Measurements from ENCODE around the gene TNNC1.

Gene TNNC1

DNA sequence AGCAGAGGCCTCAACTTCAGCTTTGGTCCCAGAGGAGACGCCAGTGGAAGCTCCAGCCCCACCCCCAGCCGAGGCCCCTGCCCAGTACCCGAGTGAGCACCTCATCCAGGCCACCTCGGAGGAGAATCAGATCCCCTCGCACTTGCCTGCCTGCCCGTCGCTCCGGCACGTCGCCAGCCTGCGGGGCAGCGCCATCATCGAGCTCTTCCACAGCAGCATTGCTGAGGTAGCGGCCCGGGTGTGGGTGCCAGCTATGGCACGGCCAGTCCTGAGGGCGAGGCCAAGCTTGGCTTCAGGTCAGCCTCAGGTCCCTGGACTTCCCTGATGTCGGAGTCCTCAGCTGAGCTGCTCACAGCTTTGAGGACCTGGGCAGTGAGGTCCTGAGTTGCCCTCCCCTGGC, 35.6 kb upstream of the TNNC1 start:
- DNase-seq (ENCODE audit: low read depth, low spot score): no peak

DNA sequence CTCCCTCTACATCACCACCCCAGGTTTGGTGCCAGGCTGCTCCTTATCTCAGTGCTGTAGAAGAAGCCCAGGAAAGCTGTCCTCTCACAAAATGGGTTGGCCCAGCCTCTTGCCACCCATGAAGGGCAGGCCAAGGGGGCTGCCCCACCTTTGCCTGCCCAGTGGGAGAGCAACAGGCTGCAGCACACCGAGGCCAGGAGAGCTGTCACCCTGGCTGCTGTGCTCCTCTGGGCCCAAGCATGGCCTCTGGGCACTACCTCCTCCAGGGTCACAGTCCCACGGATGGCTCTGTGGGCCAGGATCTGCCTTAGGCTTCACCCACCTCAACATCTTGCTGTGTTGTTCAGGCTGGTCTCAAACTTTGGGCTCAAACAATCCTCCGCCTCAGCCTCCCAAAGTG, 34.9 kb upstream of the TNNC1 start:
- no peak for DNase-seq (ENCODE audit: low read depth, low spot score)
- H3K4me3 ChIP-seq (ENCODE audit: low read depth, low read length): no peak overlapping the region
- TF ChIP-seq, protein P1, sequence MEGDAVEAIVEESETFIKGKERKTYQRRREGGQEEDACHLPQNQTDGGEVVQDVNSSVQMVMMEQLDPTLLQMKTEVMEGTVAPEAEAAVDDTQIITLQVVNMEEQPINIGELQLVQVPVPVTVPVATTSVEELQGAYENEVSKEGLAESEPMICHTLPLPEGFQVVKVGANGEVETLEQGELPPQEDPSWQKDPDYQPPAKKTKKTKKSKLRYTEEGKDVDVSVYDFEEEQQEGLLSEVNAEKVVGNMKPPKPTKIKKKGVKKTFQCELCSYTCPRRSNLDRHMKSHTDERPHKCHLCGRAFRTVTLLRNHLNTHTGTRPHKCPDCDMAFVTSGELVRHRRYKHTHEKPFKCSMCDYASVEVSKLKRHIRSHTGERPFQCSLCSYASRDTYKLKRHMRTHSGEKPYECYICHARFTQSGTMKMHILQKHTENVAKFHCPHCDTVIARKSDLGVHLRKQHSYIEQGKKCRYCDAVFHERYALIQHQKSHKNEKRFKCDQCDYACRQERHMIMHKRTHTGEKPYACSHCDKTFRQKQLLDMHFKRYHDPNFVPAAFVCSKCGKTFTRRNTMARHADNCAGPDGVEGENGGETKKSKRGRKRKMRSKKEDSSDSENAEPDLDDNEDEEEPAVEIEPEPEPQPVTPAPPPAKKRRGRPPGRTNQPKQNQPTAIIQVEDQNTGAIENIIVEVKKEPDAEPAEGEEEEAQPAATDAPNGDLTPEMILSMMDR (IDR thresholded peaks at IDR 0.05; ENCODE audit: low read depth, low read length): no peak
- in situ Hi-C loops (cut with HindIII; ENCODE audit: low sequenced_read_pairs): no loop called here

More for the DNA sequence above, 35.6 kb upstream of the TNNC1 start:
- no peak overlapping the region for H3K4me3 ChIP-seq (ENCODE audit: low read depth, low read length)
- in situ Hi-C loops (cut with HindIII; ENCODE audit: low sequenced_read_pairs): no loop called here
- TF ChIP-seq, protein P1 (IDR thresholded peaks at IDR 0.05; ENCODE audit: low read depth, low read length): no peak

DNA sequence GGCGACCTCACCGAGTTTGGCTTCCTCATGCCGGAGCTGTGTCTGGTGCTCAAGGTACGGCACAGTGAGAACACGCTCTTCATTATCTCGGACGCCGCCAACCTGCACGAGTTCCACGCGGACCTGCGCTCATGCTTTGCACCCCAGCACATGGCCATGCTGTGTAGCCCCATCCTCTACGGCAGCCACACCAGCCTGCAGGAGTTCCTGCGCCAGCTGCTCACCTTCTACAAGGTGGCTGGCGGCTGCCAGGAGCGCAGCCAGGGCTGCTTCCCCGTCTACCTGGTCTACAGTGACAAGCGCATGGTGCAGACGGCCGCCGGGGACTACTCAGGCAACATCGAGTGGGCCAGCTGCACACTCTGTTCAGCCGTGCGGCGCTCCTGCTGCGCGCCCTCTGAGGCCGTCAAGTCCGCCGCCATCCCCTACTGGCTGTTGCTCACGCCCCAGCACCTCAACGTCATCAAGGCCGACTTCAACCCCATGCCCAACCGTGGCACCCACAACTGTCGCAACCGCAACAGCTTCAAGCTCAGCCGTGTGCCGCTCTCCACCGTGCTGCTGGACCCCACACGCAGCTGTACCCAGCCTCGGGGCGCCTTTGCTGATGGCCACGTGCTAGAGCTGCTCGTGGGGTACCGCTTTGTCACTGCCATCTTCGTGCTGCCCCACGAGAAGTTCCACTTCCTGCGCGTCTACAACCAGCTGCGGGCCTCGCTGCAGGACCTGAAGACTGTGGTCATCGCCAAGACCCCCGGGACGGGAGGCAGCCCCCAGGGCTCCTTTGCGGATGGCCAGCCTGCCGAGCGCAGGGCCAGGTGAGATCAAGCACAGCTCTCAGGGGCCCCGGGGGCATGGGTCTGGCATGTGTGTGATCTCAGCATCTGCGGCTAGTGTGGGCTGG, 34.2 kb upstream of the TNNC1 start:
- no peak for DNase-seq (ENCODE audit: low read depth, low spot score)
- no peak overlapping the region for H3K4me3 ChIP-seq (ENCODE audit: low read depth, low read length)
- TF ChIP-seq, protein P1 (IDR thresholded peaks at IDR 0.05; ENCODE audit: low read depth, low read length): no peak
- in situ Hi-C loops (cut with HindIII; ENCODE audit: low sequenced_read_pairs): no loop called here

DNA sequence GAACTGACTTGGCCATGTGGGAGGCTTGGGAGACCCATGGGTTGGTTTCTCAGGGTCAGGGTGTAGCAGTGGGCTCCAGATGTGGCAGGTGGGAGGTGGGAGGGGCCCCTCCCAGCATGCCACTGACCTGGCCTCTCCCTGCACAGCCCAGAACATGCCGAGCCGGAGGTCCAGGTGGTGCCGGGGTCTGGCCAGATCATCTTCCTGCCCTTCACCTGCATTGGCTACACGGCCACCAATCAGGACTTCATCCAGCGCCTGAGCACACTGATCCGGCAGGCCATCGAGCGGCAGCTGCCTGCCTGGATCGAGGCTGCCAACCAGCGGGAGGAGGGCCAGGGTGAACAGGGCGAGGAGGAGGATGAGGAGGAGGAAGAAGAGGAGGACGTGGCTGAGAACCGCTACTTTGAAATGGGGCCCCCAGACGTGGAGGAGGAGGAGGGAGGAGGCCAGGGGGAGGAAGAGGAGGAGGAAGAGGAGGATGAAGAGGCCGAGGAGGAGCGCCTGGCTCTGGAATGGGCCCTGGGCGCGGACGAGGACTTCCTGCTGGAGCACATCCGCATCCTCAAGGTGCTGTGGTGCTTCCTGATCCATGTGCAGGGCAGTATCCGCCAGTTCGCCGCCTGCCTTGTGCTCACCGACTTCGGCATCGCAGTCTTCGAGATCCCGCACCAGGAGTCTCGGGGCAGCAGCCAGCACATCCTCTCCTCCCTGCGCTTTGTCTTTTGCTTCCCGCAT, 33.4 kb upstream of the TNNC1 start:
- in situ Hi-C loops (cut with HindIII; ENCODE audit: low sequenced_read_pairs): no loop called here
- no peak for DNase-seq (ENCODE audit: low read depth, low spot score)

DNA sequence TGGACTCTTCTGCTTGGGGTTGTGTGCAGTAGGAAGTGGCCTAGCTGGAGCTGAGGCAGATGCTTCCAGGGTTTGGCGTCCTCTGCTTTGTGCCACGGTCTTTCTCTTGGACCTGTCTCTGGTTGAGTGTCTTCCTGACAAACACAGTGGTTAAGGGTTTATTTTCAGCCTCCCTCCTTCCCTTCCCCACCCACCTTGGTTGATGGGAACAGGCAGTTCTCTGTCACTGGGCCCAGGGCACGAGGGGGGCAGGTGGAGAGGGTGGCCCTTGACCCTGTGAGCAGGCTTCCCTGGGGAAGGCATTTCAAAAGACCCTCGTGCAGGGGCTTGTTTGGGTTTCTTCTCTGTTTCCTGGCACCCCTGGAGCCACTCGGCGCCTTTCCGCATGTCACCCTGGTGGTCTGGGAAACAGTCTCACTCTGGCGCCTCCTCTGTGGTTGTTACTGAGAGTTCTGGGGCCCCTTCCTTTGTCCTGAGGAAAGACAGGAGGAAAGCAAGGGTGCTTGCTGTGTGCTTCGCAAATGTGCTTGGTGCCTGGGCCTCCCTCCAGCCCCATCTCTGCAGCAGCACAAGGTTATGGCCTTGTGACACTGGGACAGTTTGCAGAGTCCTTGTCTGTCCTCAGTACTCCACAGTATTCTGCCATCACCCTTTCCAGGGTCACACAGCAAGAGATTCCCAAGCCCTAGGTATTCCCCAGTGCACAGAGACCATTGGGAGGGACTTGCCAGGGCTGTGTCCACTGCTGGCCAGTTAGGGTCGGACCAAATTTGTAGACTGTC, 31.0 kb upstream of the TNNC1 start:
- in situ Hi-C loops (cut with HindIII; ENCODE audit: low sequenced_read_pairs): no loop called here
- TF ChIP-seq, protein P1 (IDR thresholded peaks at IDR 0.05; ENCODE audit: low read depth, low read length): no peak
- H3K4me3 ChIP-seq (ENCODE audit: low read depth, low read length): no peak overlapping the region
- DNase-seq (ENCODE audit: low read depth, low spot score): no peak

More for the DNA sequence above, 33.4 kb upstream of the TNNC1 start:
- TF ChIP-seq, protein P1 (IDR thresholded peaks at IDR 0.05; ENCODE audit: low read depth, low read length): no peak
- H3K4me3 ChIP-seq (ENCODE audit: low read depth, low read length): no peak overlapping the region
